GM19438 (cell line): ENCODE measurements around the gene TBC1D3B.
"Not testable (repeated sequence)": the region's sequence is repeated elsewhere in the genome, so short reads cannot be mapped to it uniquely, and the experiment has no call there.

ENCODE experiments used
- ATAC-seq: cut with Tn5 transposase; IDR thresholded peaks from one replicate; pipeline ENCODE4 v1.9.1; 2021; ENCODE audit warnings: low read depth; ENCODE audit not compliant: unreplicated experiment

Gene TBC1D3B

DNA sequence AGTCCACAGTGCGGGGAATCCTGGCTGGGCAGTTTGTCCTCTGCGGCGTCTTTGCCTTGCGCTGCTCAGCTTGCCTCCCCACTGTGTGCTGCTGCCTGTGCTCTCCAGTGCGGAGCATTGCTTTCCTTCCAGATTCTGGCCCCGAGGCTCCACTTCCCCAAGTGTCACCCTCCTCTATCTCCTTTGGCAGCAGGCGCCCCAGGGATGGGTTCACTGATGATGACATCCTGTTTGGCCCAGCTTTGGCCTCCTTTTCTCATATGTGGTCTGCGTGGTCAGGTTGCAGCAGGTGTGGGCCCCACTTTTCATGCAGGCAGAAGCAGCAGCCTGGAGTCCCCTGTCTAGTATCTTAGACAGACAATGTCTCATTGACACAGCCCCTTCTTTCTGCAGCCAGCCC lies 25.1 kb upstream of the TBC1D3B start:
- not testable (repeated sequence) for ATAC-seq

DNA sequence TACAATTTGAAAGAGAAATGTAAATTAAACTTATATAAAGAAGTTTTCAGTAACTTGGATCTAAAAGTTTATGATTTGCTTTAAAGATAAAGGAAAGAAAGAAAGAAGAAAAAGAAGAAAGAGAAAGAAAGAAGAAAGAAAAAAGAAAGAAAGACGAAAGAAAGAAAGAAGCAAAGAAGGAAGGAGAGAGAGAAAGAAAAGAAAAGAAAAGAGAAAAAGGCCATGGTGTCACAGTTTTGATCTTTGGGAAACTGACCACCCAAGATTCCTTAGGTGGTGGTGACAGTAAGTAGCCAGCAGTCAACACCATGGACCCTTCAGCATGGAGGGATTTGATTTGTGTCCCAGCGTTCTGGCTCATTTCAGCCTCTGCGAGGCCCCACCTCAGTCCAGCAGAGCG lies 24.7 kb upstream of the TBC1D3B start:
- ATAC-seq, result not testable (repeated sequence)

DNA sequence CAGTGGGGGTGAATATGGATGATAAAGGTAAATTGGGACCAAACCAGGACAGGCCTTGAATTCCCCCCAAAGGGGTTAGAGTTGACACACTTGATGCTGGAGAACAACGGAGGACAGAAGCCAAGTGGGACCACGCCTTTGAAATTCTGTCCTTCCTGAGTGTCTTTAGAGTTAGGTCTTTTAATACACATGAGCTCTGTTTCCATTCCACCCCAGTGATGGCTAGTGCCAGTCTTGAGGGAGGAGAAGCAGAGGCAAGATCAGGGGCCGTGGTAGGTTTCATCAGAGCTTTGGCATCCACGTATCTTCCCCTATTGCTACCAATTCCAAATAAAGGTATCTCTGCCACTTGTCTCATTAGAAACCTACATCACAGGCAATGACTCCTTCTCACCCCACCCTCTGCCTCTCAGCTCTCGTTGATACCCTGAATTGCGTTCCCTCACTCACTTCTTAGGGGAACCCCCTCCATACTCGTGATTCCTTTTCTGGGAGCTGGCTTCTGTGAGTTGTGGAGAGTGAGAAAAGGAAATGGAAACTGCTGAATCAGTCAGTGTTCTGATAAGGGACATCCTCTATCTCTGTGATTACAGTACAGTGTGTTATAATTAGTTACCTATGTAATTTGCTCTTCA lies 22.5 kb upstream of the TBC1D3B start:
- no peak for ATAC-seq

DNA sequence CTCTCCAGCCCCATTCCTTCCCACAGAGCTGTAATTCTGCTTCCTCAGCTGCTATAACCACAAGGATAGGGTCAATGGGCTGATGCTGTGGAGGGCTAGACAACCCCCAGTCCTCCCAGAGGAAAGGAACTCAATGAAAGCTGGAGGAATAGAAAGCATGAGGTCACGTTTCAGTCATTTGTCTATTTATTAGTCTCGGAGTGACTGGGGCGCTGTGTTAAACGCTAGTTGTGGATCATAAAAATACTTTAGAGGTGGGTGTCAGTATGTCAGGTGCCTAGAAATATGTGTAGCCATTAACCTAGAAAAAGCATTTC lies 20.9 kb upstream of the TBC1D3B start:
- ATAC-seq, result peak; percentile 10

DNA sequence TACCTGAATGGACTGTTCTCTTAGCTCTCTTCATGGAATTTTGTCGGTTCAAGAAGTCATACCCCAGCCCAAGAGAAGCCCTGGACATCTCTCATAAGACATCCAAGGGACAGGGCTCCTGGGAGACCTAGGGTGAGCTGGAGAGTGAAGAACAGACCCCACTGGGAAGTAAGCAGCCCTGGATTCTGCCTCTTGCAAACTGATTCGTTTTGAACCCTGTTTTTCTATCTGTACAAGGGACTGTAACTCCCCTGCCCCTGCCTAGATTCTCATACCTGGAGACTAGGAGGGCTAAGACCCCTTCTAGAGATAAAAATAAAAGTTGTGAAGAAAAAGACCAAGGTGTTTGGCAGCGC lies 19.7 kb upstream of the TBC1D3B start:
- no peak for ATAC-seq

DNA sequence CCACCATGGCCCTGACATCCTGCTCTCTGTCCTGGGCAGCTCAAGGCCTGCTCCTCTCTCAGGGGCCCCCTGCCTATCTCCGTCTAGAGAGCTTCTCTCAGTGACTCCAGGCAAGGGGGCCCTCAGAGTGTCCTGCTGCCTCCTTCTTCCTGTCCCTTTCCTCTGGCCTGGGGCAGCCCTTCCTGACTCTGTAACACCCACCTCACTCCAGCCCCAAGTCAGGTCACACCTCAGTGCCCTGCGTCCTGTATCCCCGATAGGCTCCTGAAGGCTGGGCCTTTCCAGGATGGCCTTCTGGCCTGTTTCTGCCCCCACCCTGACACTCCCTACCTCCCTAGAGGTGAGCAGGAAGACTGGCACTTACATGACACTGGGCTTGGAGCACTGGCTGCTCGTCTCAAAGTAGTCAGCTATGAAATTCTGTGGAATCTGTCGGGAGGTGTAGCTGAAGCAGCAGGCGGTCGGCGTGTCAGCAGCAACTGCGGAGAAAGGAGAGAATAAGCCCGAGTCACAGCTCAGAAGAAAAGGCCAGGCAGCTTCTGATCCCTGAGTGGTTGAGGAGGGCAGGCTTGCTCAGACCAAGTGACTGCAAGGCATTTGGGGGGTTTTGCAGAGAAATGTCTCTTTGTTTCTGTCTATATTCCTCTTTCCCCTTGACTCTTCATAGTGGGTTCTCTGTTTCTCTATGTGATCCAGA lies 19.1 kb upstream of the TBC1D3B start:
- no peak for ATAC-seq

DNA sequence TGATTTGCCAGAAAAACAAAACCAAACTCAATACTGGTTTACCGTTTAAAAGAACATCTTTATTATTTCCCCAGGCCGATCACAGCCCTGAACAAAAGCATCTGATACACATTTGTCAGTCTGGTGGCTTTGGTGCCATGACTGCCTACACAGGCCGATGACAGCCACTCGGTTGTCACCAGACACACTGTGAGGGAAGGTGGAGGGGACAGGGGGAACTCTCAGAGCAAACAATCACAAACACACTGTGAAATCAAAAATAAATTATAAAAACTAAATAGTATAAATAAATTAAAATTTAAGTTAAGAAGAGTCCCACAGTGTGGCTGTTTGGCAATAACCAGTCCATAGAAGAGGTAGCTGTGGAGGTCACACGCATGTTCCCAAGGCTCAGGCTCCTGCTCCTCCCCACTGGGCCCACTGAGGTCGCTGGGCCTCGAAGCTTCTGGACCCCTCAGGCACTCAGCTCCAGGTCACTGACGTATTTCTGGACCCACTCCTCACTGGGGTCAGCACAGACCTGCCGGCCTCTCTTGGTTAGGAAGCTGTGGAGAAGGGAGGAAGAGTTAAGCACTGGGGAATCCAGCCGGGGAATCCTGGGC lies 18.5 kb upstream of the TBC1D3B start:
- not testable (repeated sequence) for ATAC-seq

DNA sequence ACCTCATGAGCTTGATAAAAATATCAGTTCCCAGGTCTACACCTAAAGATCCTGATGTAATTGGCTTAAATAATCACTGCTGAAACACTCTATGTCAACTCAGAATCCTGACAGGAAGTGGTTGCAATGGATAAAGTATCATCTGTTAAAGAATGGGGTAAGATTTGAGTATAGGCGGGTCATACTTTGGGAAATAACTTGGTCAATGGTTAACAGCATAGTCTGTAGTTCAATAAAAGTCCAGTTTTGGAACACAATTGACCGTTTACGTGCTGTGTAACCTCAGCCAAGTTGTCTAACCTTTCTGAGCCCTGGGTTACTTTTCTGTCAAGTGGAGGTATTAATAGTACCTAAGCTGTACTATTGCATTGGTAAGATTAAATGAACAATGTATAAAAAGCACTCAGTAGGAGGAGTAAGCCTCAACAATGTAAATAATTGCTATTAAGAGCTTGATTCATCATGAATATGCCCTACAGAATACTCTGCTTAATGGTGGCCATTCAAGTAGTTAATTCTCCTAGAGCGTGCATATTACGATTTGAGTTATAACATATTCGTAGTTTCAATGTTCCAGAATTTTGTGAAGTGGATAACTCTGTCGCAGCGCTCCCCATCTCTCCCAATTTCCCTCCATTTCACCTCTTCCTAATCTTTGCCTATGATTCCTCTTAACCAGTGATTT lies 17.9 kb upstream of the TBC1D3B start:
- ATAC-seq, result not testable (repeated sequence)

DNA sequence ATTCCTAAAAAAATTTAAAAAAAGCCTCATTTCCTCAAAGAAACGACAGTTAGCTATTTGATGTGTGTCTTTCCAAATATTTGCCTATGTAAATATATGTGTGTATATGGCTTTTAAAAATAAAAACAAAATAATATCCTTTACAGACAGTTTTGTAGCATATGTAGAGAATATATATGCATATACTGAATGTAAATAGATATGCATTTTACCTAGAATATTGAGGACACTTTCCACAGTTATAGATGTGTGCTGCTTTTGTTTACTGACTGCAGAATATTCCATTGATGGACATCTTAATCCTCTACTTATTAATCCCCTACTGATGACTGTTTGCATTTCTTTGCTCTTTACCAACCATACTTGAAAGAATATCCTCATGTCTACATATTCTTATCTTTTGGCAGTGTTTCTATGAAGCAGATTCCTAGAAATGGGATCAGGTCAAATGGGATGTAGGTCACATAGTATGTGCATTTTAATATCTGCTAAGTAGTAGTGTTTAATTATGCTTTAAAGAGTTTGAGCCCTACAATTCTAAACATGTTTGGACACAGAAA lies 16.9 kb upstream of the TBC1D3B start:
- ATAC-seq, result no peak

DNA sequence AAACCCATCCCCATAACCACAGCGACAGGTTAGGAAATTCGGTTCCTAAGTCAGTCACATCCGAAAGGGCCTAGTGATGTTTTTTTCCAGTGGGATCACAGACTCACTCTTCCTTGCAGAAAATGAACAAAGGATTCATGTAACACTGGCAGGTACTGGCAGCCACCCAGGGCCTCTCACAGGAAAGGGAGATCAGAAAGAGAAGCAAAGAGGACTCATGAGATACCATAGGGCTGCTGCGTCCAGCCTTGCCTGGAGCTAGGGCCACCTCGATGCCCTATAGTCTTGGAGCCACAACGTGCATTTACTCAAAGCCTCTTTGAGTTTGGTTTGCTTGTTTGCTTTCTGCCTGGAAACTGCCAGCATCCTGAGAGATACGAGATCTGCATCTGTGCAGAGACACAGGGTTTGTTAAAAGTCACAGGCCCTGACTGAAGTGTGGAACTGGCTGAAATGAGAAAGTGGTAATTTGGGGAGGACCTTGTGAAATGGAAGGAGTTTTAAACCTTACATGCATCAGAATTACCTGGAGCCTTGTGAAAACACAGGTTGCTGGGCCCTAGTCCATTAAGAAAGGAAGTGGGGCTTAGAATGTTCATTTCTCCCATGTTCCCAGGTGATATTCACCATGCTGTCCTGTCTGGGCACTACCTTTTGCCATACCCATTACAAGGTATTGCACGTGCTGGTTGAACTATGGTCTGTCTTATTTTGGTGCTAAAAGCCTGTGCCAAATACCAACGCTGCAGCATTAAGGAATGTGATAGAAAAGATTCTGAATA lies 14.3 kb upstream of the TBC1D3B start:
- not testable (repeated sequence) for ATAC-seq

DNA sequence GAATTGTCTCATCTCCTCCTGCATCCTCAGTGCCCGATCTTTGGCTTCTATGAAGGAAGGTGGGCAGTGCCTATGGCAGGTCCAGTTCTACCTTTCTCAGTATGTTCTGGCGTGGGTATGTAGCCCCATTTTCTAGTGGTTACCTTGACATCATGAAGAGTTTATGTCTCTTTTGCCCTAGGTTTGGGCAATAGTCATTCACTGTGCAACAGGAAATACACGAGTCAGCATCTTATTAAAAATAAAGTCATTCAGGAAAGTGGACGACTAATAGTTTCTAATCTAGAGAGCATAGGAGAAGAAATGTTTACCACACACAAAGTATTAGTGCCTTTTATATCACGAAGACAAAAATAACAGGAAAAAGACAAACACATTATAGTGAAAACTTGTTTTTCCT lies 13.6 kb upstream of the TBC1D3B start:
- ATAC-seq, result not testable (repeated sequence)

DNA sequence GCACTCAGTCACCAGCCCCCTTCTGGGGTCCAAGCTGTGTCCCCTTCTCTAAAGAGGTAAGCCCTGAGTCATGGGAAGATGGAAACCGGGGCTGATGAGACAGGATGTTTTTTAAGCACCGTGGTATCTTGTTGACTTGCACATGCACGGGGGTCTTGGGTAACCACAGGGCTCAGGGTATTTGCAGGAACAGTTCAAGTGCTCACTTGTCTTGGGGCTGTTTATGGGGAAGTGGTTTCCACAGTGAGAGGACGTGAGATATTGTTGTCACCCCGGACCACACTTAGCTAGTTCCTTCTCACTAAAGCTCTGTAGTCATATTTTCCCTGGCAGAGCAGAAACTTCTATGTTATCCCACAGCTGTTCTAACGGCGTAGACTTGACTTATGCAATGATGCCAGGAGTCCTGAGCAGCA lies 12.5 kb upstream of the TBC1D3B start:
- no peak for ATAC-seq

DNA sequence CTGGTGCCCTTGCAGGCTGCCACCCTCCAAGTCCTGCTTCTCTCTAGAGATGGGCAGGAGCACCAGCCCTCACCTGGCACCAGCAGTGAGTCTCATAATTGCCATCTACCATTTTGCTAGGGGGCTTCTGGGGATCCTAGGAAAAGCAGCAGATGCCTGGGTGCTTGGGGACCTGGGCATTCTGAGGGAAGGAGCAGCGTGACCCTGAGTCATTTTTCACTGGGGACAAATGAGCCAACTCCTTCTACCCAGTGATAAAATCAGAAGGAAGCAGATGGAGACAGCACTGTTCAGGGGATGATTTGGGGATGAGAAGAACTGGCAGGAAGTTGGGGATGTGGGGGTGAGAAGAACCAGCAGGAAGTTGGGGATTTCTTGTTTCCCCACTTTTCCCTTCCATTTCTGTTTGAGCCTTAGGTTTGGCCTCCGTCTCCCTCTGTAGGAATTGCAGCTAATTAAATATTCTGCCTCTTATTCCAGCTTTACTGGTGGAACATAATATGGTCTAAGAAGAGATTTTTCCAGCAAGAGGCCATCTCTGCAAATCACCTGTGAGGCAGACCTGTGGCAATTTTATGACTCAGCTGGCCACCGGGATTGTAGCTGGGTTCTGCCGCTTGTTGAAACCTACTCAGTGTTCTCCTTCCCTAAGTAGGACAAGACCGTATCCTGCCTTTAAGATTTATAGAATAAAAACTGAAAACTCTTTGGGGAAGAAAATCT lies 11.7 kb upstream of the TBC1D3B start:
- ATAC-seq, result not testable (repeated sequence)

DNA sequence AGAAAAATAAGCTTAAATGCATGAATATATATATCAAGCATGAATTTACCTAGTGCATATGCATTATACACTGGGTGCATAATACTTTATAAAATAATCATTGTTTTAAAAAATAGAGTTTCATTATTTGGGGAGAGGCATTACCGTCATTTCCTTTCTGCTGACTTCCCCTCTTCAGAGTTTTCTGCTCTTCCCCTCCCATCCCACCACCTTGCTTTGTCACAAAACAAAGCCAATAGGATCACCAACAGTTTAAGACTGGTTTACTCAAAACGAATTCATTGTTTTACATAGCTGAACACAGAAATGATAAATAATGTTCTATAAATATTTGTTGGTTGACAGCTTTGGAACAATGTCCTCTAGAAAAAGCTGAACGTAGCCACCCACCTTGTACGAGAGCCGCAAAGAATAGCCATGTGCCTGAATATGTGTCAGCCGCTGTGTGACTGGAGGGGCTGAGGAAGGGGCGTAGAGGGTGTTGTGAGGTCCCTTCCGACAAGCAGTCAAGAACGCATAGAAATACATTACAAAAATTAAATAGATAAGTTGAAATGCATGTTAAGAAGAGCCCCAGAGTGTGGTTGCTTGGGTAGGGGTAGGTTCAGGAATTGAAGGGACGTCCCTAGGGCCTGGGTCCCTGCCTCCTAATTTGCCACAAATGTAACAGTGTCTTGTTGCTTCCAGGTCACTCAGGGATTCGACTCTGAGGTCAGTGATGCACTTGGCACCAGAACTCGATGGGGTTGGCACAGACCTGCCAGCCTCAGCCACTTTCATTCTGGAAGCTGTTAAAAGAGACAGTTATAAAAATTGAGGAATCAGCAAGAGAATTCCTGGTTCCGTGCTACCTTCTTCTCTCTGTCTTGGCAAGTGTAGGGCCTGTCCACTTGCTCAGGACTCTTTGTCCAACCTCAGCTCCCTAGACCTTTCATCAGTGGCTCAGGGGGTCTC lies 10.7 kb upstream of the TBC1D3B start:
- ATAC-seq, result not testable (repeated sequence)

DNA sequence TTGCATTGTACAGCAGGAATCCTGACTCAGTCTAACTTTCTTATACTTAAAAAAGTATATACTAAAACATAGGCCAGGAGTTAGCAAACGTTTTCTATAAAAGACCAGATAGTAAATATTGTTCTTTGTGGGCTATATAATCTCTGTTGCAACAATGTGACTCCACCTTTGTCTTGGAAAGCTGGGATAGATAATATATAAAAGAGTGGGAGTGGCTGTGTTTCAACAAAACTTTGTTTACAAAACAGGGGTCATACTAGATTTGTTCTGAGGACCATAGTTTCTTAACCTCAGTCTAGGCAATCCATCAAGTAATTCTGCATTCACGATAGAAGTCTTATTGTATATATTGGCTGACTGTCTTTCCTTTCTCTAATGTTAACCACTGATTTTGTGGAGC lies 9.0 kb upstream of the TBC1D3B start:
- no peak for ATAC-seq

DNA sequence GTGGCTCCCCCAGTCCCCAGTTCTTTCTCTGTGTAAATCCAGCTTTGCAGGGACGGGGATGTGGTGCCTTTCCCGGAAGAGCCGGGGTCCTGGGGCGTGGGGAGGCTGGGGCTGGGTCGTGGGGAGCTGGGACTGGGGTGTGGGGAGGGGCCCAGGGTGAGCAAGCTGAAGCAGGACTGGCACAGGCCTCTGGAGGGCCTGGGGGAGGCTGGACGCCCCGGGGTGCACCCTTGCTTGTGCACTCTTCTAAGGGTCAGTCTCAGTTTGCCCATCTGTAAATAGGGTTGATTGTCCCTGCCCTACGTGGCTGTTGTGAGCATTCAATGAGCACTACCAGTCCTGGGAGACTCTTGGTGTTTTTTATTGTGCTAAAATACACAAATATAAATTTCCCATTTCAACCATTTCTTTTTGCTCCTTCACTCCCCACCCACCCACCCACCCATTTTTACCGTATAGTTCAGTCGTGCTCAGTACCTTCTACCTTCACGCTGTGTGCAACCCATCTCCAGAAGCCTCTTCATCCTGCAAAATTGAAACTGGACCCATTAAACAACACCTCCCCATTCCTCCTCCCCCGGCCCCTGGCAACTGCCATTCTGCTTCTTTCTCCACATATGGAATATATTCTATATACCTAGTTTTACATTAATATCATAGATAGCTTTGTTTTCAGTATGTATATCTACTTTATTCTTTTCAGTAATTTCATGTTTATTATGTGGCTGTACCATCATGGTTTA lies 7.8 kb upstream of the TBC1D3B start:
- ATAC-seq, result no peak

DNA sequence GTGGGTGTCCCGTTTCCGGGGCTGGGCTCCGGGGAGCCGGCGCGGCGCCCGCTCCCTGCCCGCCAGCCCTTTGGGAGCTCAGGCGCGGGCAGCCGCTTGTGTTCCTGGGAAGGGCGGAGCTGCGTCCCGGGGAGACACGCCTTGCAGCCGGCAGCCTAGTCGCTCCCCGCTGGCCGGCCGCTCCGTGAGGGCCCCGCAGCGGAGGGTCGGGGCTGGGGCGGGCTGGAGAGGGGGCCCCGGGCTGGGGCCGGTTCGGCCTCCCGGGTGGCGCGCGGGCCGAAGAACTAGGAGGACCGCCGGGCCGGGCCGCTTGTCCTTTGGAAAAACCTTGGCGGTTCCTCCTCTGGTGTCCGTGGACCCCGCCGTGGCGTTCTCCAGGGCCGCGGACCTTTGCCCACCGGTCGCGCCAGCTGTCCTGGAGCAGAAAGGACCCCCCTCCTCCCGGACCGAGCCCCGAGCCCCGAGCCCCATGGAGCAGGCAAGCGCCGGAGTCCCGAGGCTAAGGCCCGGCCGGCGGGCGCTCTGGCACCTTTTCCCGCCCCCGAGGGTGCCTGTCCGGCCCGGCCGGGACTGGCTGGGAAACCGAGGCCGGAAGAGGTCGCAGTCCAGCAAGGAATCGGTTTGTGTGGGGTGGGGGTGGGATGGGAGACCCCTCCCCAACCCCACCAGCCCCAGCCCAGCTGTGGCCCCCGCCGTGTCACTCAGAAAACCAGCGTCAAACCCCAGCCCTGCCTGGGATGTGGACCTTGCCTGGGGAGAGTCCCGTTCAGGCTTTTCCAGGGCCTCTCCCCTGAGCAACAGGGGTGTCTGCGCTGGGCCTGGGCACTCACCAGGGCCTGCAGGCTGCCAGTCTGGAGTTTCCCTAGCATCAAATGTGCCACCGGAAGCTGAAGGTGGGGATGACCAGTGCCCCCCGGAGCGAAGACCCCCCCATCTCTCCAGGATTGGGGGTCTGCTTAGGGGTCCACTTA lies 6.8 kb upstream of the TBC1D3B start:
- ATAC-seq, result no peak
